ENCODE measurements around the gene ITGAL. TPM values are rescaled to one million over a fixed set of nuclear protein-coding genes. Genes with fewer than 3 reads are reported as not detected.

ITGAL gene
- polyA plus RNA-seq, 1 donor (not counting 4 experiments of a cell fraction or from before 2014, with no cell fraction given), result not detected

GRCh38 chr16:30457743-30458560, 14.6 kb upstream of the ITGAL start:
- H3K27me3 ChIP-seq (ENCODE audit: control insufficient read depth, extremely low read depth, insufficient read depth, low read length), result no peaks in the 10 kb centered on the region
- dilution Hi-C loops (cut with MboI; ENCODE audit: extremely low pct_ligation_motif_present, low sequenced_read_pairs), result no loop called here
- H3K9ac ChIP-seq (ENCODE audit: control insufficient read depth, extremely low read depth, insufficient read depth, low read length), result no peak overlapping the region
- H3K9me3 ChIP-seq (ENCODE audit: control insufficient read depth, low read depth, low read length), result no peaks in the 10 kb centered on the region
- H3K79me2 ChIP-seq (ENCODE audit: control insufficient read depth, insufficient read depth, low read length), result no peaks in the 10 kb centered on the region
- no peak overlapping the region for H3K4me3 ChIP-seq (ENCODE audit: control insufficient read depth in 2 of 3, extremely low read depth in 1 of 3, insufficient read depth in 2 of 3, low read depth in 1 of 3, low read length in 3 of 3)
- H3K4me2 ChIP-seq (ENCODE audit: control insufficient read depth, extremely low read depth, insufficient read depth, low read depth, low read length), result no peak overlapping the region
- no peak overlapping the region for H2AFZ ChIP-seq (ENCODE audit: control insufficient read depth, low read length)
- DNase-seq (ENCODE audit: low read depth, low spot score) (no peak), FAIRE-seq (no peak)
- no peaks in the 10 kb centered on the region for H3K36me3 ChIP-seq (ENCODE audit: control insufficient read depth in 2 of 2, extremely low read depth in 1 of 2, insufficient read depth in 2 of 2, low read length in 2 of 2)
- H3K9me1 ChIP-seq (ENCODE audit: control insufficient read depth, extremely low read depth, insufficient read depth, low read length), result no peaks in the 10 kb centered on the region
- no peaks in the 10 kb centered on the region for H4K20me1 ChIP-seq (ENCODE audit: control insufficient read depth, extremely low read depth, insufficient read depth, low read length)
- TF ChIP-seq EZH2 (IDR thresholded peaks at IDR 0.05; ENCODE audit: low read length) (no peak), CTCF (optimal IDR thresholded peaks at IDR 0.05 in 1 of 3, IDR thresholded peaks at IDR 0.05 in 1 of 3, conservative IDR thresholded peaks at IDR 0.05 in 1 of 3; ENCODE audit: extremely low read depth in 1 of 3, insufficient read depth in 2 of 3, low read length in 3 of 3) (no peak)
- H3K4me1 ChIP-seq (ENCODE audit: control insufficient read depth, extremely low read depth, insufficient read depth, low read length), result no peaks in the 10 kb centered on the region
- H3K27ac ChIP-seq (ENCODE audit: control insufficient read depth, insufficient read depth, low read length), result no peak overlapping the region

GRCh38 chr16:30458561-30459394, 13.8 kb upstream of the ITGAL start:
- no peak overlapping the region for H3K4me3 ChIP-seq (ENCODE audit: control insufficient read depth in 2 of 3, extremely low read depth in 1 of 3, insufficient read depth in 2 of 3, low read depth in 1 of 3, low read length in 3 of 3)
- H3K9me3 ChIP-seq (ENCODE audit: control insufficient read depth, low read depth, low read length), result no peaks in the 10 kb centered on the region
- no peak for TF ChIP-seq EZH2 (IDR thresholded peaks at IDR 0.05; ENCODE audit: low read length)
- TF ChIP-seq CTCF (optimal IDR thresholded peaks at IDR 0.05 in 1 of 3, IDR thresholded peaks at IDR 0.05 in 1 of 3, conservative IDR thresholded peaks at IDR 0.05 in 1 of 3; ENCODE audit: extremely low read depth in 1 of 3, insufficient read depth in 2 of 3, low read length in 3 of 3), result no peak
- H3K27ac ChIP-seq (ENCODE audit: control insufficient read depth, insufficient read depth, low read length), result no peak overlapping the region
- no peak overlapping the region for H2AFZ ChIP-seq (ENCODE audit: control insufficient read depth, low read length)
- H3K9me1 ChIP-seq (ENCODE audit: control insufficient read depth, extremely low read depth, insufficient read depth, low read length), result no peaks in the 10 kb centered on the region
- dilution Hi-C loops (cut with MboI; ENCODE audit: extremely low pct_ligation_motif_present, low sequenced_read_pairs), result no loop called here
- no peak overlapping the region for H3K9ac ChIP-seq (ENCODE audit: control insufficient read depth, extremely low read depth, insufficient read depth, low read length)
- H3K36me3 ChIP-seq (ENCODE audit: control insufficient read depth in 2 of 2, extremely low read depth in 1 of 2, insufficient read depth in 2 of 2, low read length in 2 of 2), result no peaks in the 10 kb centered on the region
- FAIRE-seq (no peak), DNase-seq (ENCODE audit: low read depth, low spot score) (no peak)
- no peak overlapping the region for H3K4me2 ChIP-seq (ENCODE audit: control insufficient read depth, extremely low read depth, insufficient read depth, low read depth, low read length)
- H3K4me1 ChIP-seq (ENCODE audit: control insufficient read depth, extremely low read depth, insufficient read depth, low read length), result no peaks in the 10 kb centered on the region
- H3K27me3 ChIP-seq (ENCODE audit: control insufficient read depth, extremely low read depth, insufficient read depth, low read length), result no peaks in the 10 kb centered on the region
- no peaks in the 10 kb centered on the region for H4K20me1 ChIP-seq (ENCODE audit: control insufficient read depth, extremely low read depth, insufficient read depth, low read length)
- H3K79me2 ChIP-seq (ENCODE audit: control insufficient read depth, insufficient read depth, low read length), result no peaks in the 10 kb centered on the region

Data from keratinocyte (primary cell).